HG03575 (cell line): ENCODE results near the gene MLLT3.

ENCODE experiments used
- ATAC-seq: cut with Tn5 transposase; IDR thresholded peaks from one replicate; pipeline ENCODE4 v1.9.1; 2021; ENCODE audit not compliant: unreplicated experiment, insufficient number of reproducible peaks, low FRiP score; ENCODE audit errors: extremely low read depth

Gene MLLT3

GRCh38 chr9:20309124-20309523 lies 313.2 kb downstream of the MLLT3 start:
- no peak for ATAC-seq

- no peak for ATAC-seq
Measured at GRCh38 chr9:20307621-20308020, 314.7 kb downstream of the MLLT3 start.

GRCh38 chr9:20305452-20305851 lies 316.8 kb downstream of the MLLT3 start:
- no peak for ATAC-seq

GRCh38 chr9:20303996-20304395 lies 318.3 kb downstream of the MLLT3 start:
- no peak for ATAC-seq

GRCh38 chr9:20303066-20303465 lies 319.2 kb downstream of the MLLT3 start:
- ATAC-seq: no peak

GRCh38 chr9:20302197-20302596 lies 320.1 kb downstream of the MLLT3 start:
- no peak for ATAC-seq

GRCh38 chr9:20300430-20301115 lies 321.7 kb downstream of the MLLT3 start:
- ATAC-seq: no peak

- no peak for ATAC-seq
Measured at GRCh38 chr9:20297646-20298084, 324.6 kb downstream of the MLLT3 start.

DNA sequence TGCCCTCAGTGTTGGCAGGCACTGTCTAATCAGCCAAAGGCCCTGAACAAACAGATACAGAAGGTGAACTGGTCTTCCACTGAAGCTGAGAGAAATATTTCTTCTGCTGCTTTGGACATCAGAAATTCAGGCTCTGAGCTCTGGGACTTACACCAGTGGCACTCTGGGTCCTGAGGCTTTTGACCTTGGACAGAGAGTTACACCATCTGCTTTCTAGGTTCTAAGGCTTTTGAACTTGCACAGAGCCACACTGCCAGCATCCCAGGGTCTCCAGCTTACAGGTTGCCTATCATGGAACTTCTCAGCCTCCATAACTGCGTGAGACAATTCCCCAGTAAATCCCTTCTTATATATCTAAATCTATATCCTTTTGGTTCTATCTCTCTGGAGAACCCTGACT lies 326.7 kb downstream of the MLLT3 start:
- no peak for ATAC-seq

- ATAC-seq: no peak
Measured at GRCh38 chr9:20294046-20294750, 328.1 kb downstream of the MLLT3 start.

- no peak for ATAC-seq
Measured at GRCh38 chr9:20292002-20292401, 330.3 kb downstream of the MLLT3 start.
